ENCODE data around the gene CHMP4B. TPM values are rescaled to one million over a fixed set of nuclear protein-coding genes. Genes with fewer than 3 reads are reported as not detected.
A peak's percentile ranks its signal among the peaks of the same experiment; 100 is the strongest.
"Not testable (repeated sequence)": the region's sequence is repeated elsewhere in the genome, so short reads cannot be mapped to it uniquely, and the experiment has no call there.

The CHMP4B gene
- total RNA-seq, 1 donor, result 32.0 TPM

DNA sequence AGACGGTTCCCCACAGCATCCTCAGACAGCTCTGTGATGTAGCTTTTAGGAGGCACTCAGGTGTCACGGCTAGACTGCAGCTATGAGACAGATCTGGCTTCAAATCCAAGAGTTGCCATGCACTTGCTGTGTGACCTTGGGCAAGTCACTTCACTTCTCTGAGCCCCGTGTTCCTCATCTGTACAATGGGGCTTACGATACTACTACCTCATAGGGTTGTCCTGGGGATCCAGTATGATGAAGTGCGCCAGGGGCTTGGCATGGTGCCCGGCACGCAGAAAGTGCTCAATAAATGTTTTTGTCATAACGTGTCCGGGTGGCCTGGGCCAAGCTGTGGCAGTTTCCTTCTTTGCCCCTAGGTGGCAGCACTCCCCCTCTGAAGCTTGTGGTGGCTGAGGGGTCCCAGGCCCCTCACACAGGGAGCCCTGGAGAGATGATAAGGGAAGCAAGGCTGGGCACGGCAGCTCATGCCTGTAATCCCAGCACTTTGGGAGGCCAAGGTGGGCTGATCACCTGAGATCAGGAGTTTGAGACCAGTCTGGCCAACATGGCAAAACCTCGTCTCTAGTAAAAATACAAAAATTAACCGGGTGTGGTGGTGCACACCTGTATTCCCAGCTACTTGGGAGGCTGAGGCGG, 19.1 kb upstream of the CHMP4B start:
- TF ChIP-seq, protein P1, sequence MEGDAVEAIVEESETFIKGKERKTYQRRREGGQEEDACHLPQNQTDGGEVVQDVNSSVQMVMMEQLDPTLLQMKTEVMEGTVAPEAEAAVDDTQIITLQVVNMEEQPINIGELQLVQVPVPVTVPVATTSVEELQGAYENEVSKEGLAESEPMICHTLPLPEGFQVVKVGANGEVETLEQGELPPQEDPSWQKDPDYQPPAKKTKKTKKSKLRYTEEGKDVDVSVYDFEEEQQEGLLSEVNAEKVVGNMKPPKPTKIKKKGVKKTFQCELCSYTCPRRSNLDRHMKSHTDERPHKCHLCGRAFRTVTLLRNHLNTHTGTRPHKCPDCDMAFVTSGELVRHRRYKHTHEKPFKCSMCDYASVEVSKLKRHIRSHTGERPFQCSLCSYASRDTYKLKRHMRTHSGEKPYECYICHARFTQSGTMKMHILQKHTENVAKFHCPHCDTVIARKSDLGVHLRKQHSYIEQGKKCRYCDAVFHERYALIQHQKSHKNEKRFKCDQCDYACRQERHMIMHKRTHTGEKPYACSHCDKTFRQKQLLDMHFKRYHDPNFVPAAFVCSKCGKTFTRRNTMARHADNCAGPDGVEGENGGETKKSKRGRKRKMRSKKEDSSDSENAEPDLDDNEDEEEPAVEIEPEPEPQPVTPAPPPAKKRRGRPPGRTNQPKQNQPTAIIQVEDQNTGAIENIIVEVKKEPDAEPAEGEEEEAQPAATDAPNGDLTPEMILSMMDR (IDR thresholded peaks at IDR 0.05; ENCODE audit: insufficient read depth, low read depth, low read length), result peak; percentile 80
- peak; percentile 33 for DNase-seq (ENCODE audit: low read depth)
- H3K4me3 ChIP-seq (ENCODE audit: low read depth, low read length), result no peak overlapping the region

DNA sequence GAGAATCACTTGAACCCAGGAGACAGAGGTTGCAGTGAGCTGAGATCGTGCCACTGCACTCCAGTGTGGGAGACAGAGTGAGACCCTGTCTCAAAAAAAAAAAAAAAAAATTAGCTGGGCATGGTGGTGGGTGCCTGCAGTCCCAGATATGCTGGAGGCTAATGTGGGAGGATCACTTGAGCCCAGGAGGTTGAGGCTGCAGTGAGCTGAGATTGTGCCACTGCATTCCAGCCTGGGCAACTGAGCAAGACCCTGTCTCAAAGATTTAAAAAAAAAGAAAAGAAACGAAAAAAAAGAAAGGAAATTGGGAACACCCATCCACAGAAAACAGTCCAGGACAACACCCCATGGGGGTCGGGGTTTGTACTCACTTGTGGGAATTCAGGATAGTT, 18.6 kb upstream of the CHMP4B start:
- not testable (repeated sequence) for H3K4me3 ChIP-seq (ENCODE audit: low read depth, low read length); DNase-seq (ENCODE audit: low read depth)

DNA sequence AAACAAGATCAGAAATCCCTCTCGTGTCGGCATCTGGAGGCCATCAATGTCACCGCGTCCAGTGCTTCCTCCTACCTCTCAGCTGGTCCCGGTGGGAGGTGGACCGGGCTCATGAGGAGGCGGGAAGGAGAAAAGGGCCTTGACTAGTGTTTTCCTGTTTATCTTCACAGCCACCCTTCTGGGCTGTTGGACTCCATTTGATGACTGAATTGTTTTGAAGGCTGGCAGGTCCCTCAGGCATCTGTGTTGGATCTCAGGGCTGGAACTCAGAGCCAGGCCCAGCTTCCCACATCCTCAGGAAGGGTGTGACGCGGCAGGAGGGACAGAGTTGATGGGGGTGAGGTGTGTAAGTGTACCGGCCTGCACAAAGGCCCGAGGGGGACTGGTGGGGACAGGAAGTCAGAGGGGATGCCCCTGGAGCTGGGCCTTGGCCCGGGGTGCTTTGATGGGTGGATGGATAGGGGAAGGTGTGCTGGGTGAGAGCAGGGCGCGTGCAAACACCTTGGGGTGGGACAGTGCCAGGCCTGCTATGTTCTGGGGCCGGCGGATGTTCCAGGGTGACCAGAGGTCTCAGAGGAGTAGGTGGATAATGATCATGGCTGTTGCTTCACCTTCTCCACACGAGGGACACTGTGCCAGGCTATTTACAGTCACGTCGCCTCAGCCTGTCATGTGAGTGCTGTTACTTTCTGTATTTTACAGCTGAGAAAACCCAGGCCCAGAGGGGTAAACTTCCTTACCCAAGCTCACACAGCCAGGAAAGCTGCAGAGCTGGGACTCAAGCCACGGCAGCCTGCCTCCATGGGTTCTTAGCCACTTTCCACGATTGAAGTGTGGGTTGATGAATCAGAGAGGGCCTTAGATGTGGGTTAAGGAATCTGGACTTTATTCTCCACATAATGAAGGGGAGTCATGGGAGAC, 17.9 kb upstream of the CHMP4B start:
- DNase-seq (ENCODE audit: low read depth), result peak; percentile 63

DNA sequence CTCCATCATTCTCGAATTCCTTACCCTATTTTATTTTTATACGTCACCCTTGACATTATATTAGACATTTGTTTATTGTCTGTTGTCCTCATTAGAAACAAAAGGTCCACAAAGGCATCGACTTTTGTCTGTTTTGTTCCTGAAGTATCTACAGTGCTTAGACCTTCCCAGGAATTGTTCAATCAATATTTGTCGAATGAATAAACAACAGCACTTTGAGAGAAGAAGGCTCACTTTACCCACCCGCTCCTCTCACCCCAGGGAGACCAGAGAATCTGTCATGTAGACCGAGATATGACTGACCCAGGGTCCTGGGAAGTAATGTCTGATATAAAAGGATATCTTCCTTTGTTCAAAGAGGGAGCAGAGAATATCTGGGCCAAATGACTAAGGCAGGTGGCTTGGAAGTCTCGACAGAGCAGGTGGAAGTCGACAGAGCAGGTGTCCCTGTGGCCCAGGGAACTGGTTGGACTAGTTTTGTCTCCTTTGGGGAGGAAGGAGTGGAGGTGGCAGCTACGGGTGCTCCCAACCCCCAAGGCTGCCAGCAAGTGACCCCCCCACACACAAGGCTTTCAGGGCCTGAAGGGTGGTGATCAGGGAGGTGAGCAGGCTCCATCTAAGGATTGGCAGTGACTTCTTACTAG, 14.8 kb upstream of the CHMP4B start:
- no peak for DNase-seq (ENCODE audit: low read depth)
- TF ChIP-seq, protein P1 (IDR thresholded peaks at IDR 0.05; ENCODE audit: insufficient read depth, low read depth, low read length), result no peak
- H3K4me3 ChIP-seq (ENCODE audit: low read depth, low read length), result no peak overlapping the region

More for the DNA sequence above, 17.9 kb upstream of the CHMP4B start:
- TF ChIP-seq, protein P1 (IDR thresholded peaks at IDR 0.05; ENCODE audit: insufficient read depth, low read depth, low read length), result no peak
- H3K4me3 ChIP-seq (ENCODE audit: low read depth, low read length), result no peak overlapping the region

DNA sequence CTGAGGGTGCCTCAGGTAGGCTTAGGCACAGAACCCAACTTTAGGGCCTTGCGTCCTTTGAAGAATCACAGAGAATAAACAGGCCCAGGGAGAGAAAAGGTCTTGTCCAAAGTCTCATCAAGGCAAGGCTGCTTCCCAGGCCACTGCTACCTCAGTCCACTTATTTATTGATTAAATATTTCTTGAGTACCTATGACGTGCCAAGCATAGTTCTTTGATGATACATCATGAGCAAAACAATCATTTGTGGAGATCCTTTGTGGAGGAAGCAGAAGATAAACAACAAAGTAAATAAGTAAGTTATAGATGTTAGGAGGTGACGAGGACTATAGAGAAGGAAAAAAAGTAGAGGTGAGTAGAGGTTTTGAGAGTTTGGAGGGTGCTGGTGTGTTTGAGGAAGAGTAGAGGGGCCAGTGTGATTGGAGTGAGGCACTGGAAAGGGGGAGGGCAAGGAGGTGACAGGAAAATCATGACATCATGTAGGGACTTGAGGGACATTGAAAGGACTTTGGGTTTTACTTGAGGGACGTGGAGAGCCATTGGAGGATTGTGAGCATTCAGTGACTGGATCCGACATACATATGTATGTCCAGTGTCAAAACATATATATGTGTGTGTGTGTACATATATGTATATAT, 14.1 kb upstream of the CHMP4B start:
- DNase-seq (ENCODE audit: low read depth), result no peak
- TF ChIP-seq, protein P1 (IDR thresholded peaks at IDR 0.05; ENCODE audit: insufficient read depth, low read depth, low read length), result no peak
- no peak overlapping the region for H3K4me3 ChIP-seq (ENCODE audit: low read depth, low read length)

DNA sequence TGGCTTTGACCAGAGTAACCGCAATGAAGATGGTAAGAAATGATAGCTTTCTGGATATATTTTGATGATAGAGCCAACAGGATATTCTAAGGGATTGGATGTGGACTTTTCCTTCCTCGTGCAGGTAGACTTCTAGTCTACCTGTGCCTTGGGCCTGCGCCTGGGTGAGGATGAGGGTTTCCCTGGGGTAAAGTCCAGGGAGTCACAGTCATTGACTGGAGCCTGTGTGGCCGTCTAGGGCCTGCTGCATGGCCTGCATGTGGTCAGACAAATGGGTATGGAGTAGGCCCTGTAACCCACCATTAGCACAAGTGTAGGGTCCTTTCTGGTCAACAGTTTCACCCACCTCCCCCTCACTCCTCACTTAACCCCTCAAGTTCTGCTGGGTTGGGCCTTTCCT, 12.7 kb upstream of the CHMP4B start:
- TF ChIP-seq, protein P1 (IDR thresholded peaks at IDR 0.05; ENCODE audit: insufficient read depth, low read depth, low read length), result no peak
- H3K4me3 ChIP-seq (ENCODE audit: low read depth, low read length), result no peak overlapping the region

More for the DNA sequence above, 12.7 kb upstream of the CHMP4B start:
- DNase-seq (ENCODE audit: low read depth), result no peak
